ENCODE data around the gene SMR3B.

Gene SMR3B

GRCh38 chr4:70382691-70383181 is at the start of gene SMR3B:
SMR3B (plus strand) TSS chr4:70383131; CDS start chr4:70384511, 1,380 bp downstream.
- DNase-seq = no peak

GRCh38 chr4:70334681-70335080 is 48.2 kb upstream of the SMR3B start, which contains the start of gene CABS1:
CABS1 (plus strand) TSS chr4:70334981; CDS start chr4:70335040, 59 bp downstream.
- no peak for DNase-seq

- DNase-seq = no peak
Measured at GRCh38 chr4:70336043-70336442, 46.9 kb upstream of the SMR3B start.

- no peak for DNase-seq
Measured at GRCh38 chr4:70337886-70338420, 45.0 kb upstream of the SMR3B start.

- DNase-seq = no peak
Measured at GRCh38 chr4:70356185-70356584, 26.7 kb upstream of the SMR3B start.

GRCh38 chr4:70359115-70359661 is 23.7 kb upstream of the SMR3B start:
- no peak for DNase-seq

- no peak for DNase-seq
Measured at GRCh38 chr4:70360460-70360859, 22.5 kb upstream of the SMR3B start, which contains the start of gene SMR3A. SMR3A (plus strand) TSS chr4:70360760; CDS start chr4:70362116, 1,356 bp downstream.

- DNase-seq = no peak
Measured at GRCh38 chr4:70364002-70364401, 18.9 kb upstream of the SMR3B start.

- no peak for DNase-seq
Measured at GRCh38 chr4:70365479-70365878, 17.5 kb upstream of the SMR3B start.

GRCh38 chr4:70367813-70368212 is 15.1 kb upstream of the SMR3B start:
- DNase-seq = no peak

- no peak for DNase-seq
Measured at GRCh38 chr4:70371987-70372386, 10.9 kb upstream of the SMR3B start.

GRCh38 chr4:70372760-70373159 is 10.2 kb upstream of the SMR3B start:
- no peak for DNase-seq

- no peak for DNase-seq
Measured at GRCh38 chr4:70380578-70380977, 2.4 kb upstream of the SMR3B start.

- no peak for DNase-seq
Measured at GRCh38 chr4:70392057-70392776, 9.3 kb downstream of the SMR3B start.

- DNase-seq = no peak
Measured at GRCh38 chr4:70397580-70397979, 14.6 kb downstream of the SMR3B start, which contains the start of gene OPRPN. OPRPN (plus strand) TSS chr4:70397940; CDS start chr4:70399286, 1,346 bp downstream.

- DNase-seq = no peak
Measured at GRCh38 chr4:70399319-70399718, 16.4 kb downstream of the SMR3B start.

GRCh38 chr4:70402762-70403161 is 19.8 kb downstream of the SMR3B start:
- no peak for DNase-seq

- DNase-seq = no peak
Measured at GRCh38 chr4:70405765-70406164, 22.8 kb downstream of the SMR3B start.

GRCh38 chr4:70425306-70425705 is 42.4 kb downstream of the SMR3B start:
- no peak for DNase-seq

GRCh38 chr4:70426789-70427188 is 43.9 kb downstream of the SMR3B start:
- no peak for DNase-seq

GRCh38 chr4:70437197-70437596 is 54.3 kb downstream of the SMR3B start:
- no peak for DNase-seq

Measured in activated CD4-positive, alpha-beta T cell treated with anti-CD3 and anti-CD28 coated beads for 4 hours (primary cell).